ENCODE results near the gene HGFAC. TPM values are rescaled to one million over a fixed set of nuclear protein-coding genes. Genes with fewer than 3 reads are reported as not detected.
A peak's percentile ranks its signal among the peaks of the same experiment; 100 is the strongest.

HGFAC gene
- total and polyA plus RNA-seq, 8 donors, result 0.09 to 2.2 (median 0.47) TPM; not detected in 3

GRCh38 chr4:3492741-3493719 is 51.3 kb downstream of the HGFAC start:
- 90 to 93% methylated on average over 55 of the region's 55 CpGs for WGBS, 2 donors

GRCh38 chr4:3493720-3494461 is 52.1 kb downstream of the HGFAC start:
- FAIRE-seq, result no peak

More at GRCh38 chr4:3492741-3493719, 51.3 kb downstream of the HGFAC start:
- Histone ChIP-seq H3K36me3 (peaks cover 0 to 9% (median 0%) of the 10 kb centered on the region in 3 donors), H3K4me3 (no peak overlapping the region), H3K9me3 (no peaks in the 10 kb centered on the region), H3K4me1 (no peaks in the 10 kb centered on the region), H3K27me3 (no peaks in the 10 kb centered on the region), H3K27ac (no peak overlapping the region)
- no peak for ATAC-seq
- no peak for FAIRE-seq
- peak in 2 of 6 donors; percentile 47 to 76 for DNase-seq
- intact Hi-C loops (cut with DNase I), result no loop called here
- no peak for TF ChIP-seq CTCF (IDR thresholded peaks at IDR 0.05)

GRCh38 chr4:3494462-3494871 is 52.7 kb downstream of the HGFAC start:
- peaks cover 0 to 9% (median 0%) of the 10 kb centered on the region in 3 donors for H3K36me3 ChIP-seq
- intact Hi-C loops (cut with DNase I), result no loop called here
- 69 to 70% methylated on average over 15 of the region's 15 CpGs for WGBS, 2 donors
- FAIRE-seq (no peak), ATAC-seq (no peak), DNase-seq (peak in 1 of 6 donors; percentile 53)
- no peak for TF ChIP-seq CTCF (IDR thresholded peaks at IDR 0.05)
- no peak overlapping the region for H3K4me3 ChIP-seq
- H3K27me3 ChIP-seq, result no peaks in the 10 kb centered on the region
- no peak overlapping the region for H3K27ac ChIP-seq
- H3K4me1 ChIP-seq, result no peaks in the 10 kb centered on the region
- H3K9me3 ChIP-seq, result no peaks in the 10 kb centered on the region

More at GRCh38 chr4:3493720-3494461, 52.1 kb downstream of the HGFAC start:
- H3K36me3 ChIP-seq, result peaks cover 0 to 9% (median 0%) of the 10 kb centered on the region in 3 donors
- WGBS, 2 donors, result 84 to 86% methylated on average over 20 of the region's 20 CpGs
- intact Hi-C loops (cut with DNase I), result no loop called here
- no peaks in the 10 kb centered on the region for H3K4me1 ChIP-seq
- no peak for TF ChIP-seq CTCF (IDR thresholded peaks at IDR 0.05)
- no peak overlapping the region for H3K4me3 ChIP-seq
- ATAC-seq (no peak), DNase-seq (peak in 1 of 6 donors; percentile 74)
- H3K27me3 ChIP-seq, result no peaks in the 10 kb centered on the region
- H3K9me3 ChIP-seq, result no peaks in the 10 kb centered on the region
- H3K27ac ChIP-seq, result no peak overlapping the region

- intact Hi-C loops (cut with DNase I), result no loop called here
- ATAC-seq (peak in 1 of 4 donors; percentile 2), DNase-seq (peak in 1 of 6 donors; percentile 79), FAIRE-seq (no peak)
- H3K9me3 ChIP-seq, result no peaks in the 10 kb centered on the region
- H3K36me3 ChIP-seq, result peaks cover 0 to 9% (median 0%) of the 10 kb centered on the region in 3 donors
- no peaks in the 10 kb centered on the region for H3K27me3 ChIP-seq
- H3K27ac ChIP-seq, result no peak overlapping the region
- 70 to 91% methylated on average over 28 of the region's 28 CpGs for WGBS, 2 donors
- no peak overlapping the region for H3K4me3 ChIP-seq
- TF ChIP-seq CTCF (IDR thresholded peaks at IDR 0.05), result no peak
- no peaks in the 10 kb centered on the region for H3K4me1 ChIP-seq
Measured at GRCh38 chr4:3495204-3495975, 53.6 kb downstream of the HGFAC start.

All from pancreas (tissue), 10 donors.